NCI-H1930 (cell line): Measurements from ENCODE around the gene GPC3.
"Not testable (repeated sequence)": the region's sequence is repeated elsewhere in the genome, so short reads cannot be mapped to it uniquely, and the experiment has no call there.

Experiments
- DNase-seq, 2 experiments: peaks; one replicate each; lab custom pipeline; 2025; lab: John Stamatoyannopoulos, UW

GPC3 gene

GRCh38 chrX:133762976-133763548, 222.3 kb downstream of the GPC3 start:
- DNase-seq, result not testable (repeated sequence)

GRCh38 chrX:133754657-133755056, 230.7 kb downstream of the GPC3 start:
- no peak for DNase-seq

DNA sequence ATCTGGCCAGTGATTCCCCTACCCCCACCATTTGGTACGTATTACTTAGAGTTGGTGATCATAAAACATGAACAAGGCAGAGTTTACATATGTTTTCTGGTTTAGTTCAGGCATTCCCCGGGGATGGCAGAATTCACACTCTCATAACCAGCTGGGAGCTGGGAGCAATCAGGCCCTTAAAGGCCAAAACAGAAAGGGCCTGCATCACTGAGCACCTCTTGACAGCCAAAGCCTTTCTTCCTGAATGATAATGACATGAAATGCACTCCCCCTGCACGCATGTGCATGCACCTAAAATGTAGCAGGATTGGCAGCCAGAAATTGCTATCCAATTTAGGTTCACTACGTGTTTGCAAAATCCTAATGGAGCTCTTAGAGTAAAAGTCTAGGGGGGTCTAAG, 235.4 kb downstream of the GPC3 start:
- no peak for DNase-seq

DNA sequence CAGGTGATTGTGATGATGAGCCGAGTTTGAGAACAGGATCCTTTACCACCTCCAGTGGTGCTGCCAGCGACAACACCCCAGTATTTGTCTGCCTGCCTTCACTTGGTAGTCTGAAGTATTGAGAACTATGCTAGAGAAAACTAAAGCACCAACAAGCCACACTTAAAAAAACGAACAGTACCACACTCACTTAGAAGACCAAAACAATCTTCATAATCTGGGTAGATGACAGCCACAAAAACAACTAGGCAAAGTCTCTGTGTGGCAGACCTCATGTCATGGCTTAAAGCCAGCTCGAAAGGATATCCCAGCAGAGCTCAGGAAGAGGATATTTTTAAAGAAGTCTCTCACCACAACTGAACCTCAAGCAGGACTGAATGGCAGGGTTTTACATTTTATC, 236.0 kb downstream of the GPC3 start:
- DNase-seq, result no peak

DNA sequence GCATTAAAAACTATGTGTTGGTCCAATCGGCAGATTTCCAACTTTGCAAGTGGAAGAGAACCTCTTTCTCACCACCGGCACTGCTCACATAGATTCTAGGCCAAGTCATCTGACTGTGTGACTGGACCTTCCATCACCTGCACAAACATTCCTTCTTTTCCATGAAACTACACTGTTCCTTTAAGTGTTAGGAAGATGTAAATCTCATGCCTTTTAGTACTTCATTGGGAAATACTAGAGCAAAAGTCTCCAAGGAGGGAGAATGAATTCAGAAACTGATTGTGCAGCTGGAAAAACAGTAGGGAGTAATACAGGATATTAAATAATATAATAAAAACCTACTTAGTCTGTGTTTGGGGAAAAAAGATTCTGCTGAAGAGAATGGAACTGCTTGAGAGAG, 238.2 kb downstream of the GPC3 start:
- no peak for DNase-seq

DNA sequence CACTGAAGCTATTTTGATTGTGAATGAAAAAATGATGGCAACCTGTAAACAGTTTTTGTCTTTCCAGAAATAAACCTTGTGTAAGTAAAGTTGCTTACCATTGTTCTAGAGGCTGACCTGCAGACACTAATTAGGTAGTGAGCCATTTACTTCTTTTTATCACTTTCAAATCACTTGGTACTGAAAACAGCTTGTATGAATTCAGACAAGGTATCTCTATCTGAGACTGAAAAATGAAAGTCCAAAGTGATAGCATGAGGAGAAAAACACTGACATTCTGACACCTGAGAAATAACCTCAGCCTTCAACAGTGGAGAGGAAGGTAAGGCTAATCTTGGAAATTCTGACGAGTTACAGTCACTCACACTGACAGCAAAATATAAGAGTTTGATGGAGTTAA, 238.8 kb downstream of the GPC3 start:
- no peak for DNase-seq

DNA sequence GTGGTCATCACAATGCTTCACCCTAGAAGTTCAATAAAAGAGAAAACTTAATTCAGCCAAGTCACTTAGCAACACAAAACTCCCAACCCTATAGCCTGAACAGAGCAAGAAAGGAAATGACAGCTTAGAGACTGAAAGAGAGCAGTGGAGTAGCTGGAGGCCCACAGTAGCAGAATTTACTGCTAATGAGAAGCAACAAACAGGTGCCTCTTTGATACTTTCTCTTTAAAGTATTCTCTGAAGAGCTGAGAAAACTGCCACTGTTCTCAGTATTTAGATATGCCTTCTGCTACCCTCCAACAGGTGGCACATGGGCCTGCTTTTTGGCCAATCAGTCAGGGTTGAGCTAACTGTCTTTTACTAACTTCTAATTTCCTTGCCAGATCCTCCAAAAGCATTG, 240.0 kb downstream of the GPC3 start:
- no peak for DNase-seq

DNA sequence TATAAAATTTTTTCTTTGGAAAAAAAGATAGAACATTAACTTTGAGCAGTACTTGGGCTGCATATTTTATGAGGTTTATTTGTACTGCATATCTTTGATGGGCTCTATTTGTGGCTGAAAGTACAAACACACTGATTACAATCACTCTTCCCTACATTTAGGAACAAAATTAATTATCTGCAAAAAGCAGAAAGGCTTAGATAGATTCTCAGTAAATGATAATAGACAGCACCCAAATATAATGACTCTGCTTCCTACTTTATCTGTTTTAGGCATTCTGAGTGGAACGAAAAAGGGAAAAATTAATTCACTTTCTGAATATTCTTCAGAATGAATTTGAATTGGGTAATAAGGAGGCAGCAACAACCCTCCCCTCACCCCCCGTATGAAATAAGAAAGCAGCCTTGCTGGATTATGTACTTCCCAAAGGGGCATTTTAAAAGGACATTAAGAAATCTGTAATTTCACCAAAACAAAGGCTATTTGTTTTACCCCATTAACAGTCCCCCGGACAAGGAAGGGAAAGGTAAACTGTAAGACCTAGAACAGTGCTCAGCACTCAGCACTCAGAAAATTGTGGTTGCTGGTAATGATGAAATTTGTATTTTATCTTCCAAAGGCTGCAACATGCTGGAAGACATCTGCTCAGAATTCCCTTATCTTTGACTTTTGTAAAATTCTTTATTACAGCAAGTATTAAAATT, 242.6 kb downstream of the GPC3 start:
- no peak for DNase-seq

GRCh38 chrX:133741303-133741702, 244.1 kb downstream of the GPC3 start:
- DNase-seq, result no peak

DNA sequence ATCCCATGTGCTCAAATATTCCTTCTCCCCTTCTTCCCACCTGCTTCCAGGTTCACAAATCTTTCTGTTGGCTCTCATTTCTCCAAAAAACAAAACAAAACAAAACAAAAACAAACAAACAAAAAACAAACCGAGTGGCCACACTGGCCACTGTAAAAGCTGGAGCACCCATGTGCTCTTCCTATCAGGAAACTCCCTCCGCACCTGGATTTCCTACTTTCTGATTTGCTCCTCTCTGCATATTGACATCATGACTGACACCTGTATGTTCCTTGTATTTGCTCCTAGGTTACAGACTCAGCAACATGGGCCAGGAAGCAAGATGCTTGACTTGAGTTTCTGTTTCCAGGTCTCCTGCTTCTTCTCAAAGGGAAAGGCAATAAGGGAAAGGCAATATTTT, 258.8 kb downstream of the GPC3 start:
- no peak for DNase-seq

- peak; percentile 4 to 34 for DNase-seq
Observed at GRCh38 chrX:133726211-133726630, 259.2 kb downstream of the GPC3 start.

DNA sequence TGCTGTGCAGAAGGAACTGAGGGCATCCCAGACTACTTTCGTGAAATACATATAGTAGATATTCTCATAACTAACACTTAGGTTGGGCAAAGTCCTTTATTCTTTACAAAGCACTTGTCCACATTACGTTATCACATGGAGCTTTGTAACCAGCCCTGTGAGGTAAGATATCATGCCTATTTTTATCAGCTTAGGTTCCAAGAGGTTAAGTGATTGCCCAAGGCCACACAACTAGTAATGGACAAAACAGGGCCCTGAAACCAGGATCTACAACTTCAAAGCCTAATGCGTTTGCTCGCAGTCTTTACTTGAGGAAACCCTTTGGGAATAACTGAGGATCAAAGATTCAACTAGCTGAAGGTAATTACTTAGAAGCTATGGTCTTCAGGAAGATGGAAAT, 261.5 kb downstream of the GPC3 start:
- DNase-seq, result no peak

DNA sequence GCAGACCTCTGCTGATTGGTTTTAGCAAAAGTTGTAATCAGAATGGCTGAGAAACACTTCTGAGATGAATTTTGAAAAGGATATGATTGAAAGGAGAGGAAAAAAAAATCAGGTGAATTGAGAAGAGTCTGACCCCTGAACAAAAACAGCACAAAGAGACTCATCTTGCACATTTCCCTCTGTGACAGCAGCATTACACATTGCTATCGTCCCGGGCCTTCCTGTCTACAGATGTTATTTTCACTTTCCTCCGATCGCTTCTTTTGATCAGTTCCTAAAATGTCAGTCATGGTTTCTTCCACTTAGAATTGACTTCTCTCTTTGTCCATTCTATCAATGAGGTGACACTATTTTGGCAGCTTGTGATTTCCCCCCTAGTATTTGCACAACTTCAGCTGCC, 262.6 kb downstream of the GPC3 start:
- DNase-seq, result no peak

DNA sequence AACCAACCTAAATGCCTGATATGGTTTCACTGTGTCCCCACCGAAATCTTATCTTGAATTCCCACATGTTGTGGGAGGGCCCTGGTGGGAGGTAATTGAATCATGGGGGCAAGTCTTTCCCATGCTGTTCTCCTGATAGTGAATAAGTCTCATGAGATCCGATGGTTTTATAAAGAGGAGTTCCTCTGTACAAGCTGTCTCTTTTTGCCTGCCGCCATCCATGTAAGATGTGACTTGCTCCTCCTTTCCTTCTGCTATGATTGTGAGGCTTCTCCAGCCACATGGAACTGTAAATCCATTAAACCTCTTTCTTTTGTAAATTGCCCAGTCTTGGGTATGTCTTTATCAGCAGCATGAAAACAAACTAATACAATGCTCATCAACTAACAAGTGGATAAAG, 265.1 kb downstream of the GPC3 start:
- DNase-seq, result not testable (repeated sequence)

DNA sequence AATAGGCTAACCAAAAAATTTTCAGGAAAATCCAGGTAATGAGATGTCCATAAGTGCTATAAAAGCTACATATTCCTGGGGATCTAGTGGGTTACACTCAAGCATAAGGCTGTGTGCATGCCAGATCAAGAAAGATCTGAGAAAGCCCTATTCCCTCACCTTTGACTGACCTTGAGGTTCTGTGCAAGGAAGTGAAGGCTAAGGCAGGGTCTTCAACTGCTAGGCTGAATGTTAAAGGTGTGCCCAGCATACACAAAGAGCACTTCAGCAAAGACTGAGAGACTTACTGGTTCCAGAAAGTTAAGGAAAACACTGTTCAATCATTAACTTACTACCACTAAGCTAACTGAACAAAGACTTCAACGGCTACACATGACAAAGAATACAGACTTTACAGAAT, 269.7 kb downstream of the GPC3 start:
- no peak for DNase-seq

DNA sequence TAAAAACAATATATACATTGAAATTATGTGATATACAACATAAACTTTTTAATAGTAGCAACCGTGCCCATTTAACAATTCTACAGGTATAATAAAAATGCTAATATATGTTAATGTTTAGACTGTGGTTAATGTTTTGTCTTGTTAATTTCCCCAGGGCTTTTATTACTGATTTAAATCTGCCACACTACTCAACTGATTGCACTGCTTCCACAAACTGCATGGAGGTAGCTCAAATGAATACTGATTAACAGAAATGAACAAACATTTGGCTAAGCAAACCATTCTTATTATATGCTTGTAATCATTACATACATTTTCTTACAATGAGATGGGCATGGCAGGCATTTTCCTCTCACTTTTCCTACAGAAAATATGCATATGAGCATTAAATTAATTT, 275.9 kb downstream of the GPC3 start:
- DNase-seq, result no peak

GRCh38 chrX:133706890-133707289, 278.5 kb downstream of the GPC3 start:
- no peak for DNase-seq

- DNase-seq, result no peak
Observed at GRCh38 chrX:133702230-133702629, 283.2 kb downstream of the GPC3 start.

- DNase-seq, result no peak
Observed at GRCh38 chrX:133699023-133699728, 286.2 kb downstream of the GPC3 start.

DNA sequence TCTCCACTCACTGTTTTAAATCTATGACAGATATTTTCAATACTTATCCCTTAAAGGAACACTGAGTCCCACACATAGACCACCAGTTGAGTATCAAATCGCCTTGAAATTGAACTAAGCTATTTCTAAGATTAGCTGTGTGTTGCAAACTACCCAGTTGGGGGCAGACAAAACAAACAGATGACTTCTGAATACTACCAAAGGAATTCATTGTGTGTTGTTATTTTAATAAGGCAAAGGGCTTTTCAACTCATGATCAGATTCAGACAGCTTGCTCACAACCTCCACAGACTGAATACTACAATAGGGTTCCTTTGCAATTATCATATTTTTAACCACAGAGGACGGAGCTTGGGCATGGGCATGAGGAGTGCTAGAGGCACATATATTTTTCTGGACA, 287.1 kb downstream of the GPC3 start:
- DNase-seq, result no peak

DNA sequence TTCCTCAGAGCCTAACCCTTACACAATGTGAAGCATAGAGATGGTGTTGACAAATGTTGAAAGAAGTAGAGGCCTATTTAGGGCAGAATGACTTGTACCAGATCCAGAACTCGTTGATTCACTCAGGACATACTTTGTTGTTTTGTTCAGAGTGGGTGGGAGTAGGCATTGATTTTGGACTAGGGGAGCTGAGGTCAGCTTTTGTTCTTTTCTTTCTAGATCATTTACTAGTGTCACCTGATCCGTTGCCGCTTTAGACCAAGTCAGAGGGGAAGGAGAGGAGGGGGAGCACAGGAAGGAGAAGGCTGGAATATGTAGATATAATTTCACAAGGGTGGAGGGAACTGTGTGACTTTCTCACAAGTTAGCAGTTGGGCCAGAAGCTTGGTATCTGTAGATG, 287.7 kb downstream of the GPC3 start:
- DNase-seq, result no peak

- DNase-seq, result no peak
Observed at GRCh38 chrX:133689997-133690599, 295.3 kb downstream of the GPC3 start.

DNA sequence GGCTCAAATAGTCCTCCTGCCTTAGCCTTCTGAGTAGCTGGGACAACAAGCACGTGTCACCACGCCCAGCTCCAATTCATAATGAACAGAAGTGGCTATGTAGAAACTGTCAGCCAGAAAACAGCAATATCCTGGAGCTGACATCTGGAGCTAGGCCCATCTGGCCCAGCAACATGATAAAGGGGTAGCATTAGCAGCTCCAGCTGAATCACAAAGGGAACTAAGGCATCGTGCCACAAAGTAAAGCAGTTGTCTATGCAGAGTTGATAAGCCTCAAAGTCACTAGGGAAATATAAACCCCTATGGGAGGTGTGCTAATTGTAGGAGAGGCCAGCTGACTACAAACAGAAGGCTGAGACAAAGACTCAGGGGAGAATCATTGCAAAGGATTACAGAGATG, 299.6 kb downstream of the GPC3 start:
- no peak for DNase-seq
